DND-41 (cell line): Measurements from ENCODE around the gene CAMTA2.
A peak's percentile ranks its signal among the peaks of the same experiment; 100 is the strongest.

Experiments used
- ATAC-seq: fragments of 200-7000 bp; cut with Tn5 transposase; 3 replicates; pipeline ENCODE4 v1.9.1; 2021; ENCODE audit warnings: low read depth; ENCODE audit not compliant: insufficient read depth
- DNase-seq: peaks from one replicate; pipeline ENCODE4 v3.0.0-alpha.2; 2020
- H2AFZ ChIP-seq: 2 replicates; pipeline ENCODE4 v1.6.0; 2012; ENCODE audit warnings: low read depth, low read length
- H3K27ac ChIP-seq: 2 replicates; pipeline ENCODE4 v1.5.1; 2012; ENCODE audit warnings: low read length, inconsistent platforms
- H3K27me3 ChIP-seq: fragments of 200-600 bp; sonication (generic); 2 replicates; pipeline ENCODE4 v1.6.0; 2012; ENCODE audit warnings: low read length, mild to moderate bottlenecking, inconsistent platforms; ENCODE audit not compliant: insufficient read depth, poor library complexity
- H3K36me3 ChIP-seq: 2 replicates; pipeline ENCODE4 v1.5.1; 2012; ENCODE audit warnings: low read length, inconsistent platforms; ENCODE audit not compliant: insufficient read depth
- H3K4me1 ChIP-seq: 2 replicates; pipeline ENCODE4 v1.5.1; 2012; ENCODE audit warnings: mild to moderate bottlenecking, low read length; ENCODE audit not compliant: insufficient read depth
- H3K4me2 ChIP-seq: 2 replicates; pipeline ENCODE4 v1.6.0; 2012; ENCODE audit warnings: mild to moderate bottlenecking, moderate library complexity, low read length, inconsistent platforms; ENCODE audit not compliant: insufficient read depth
- H3K4me3 ChIP-seq, 2 experiments: fragments of 200-600 bp in 1 of 2; shearing (Covaris generic) in 1 of 2; 2 replicates each; pipeline ENCODE4 v1.5.1; 2012 to 2016; ENCODE audit warnings: inconsistent platforms in 2 of 2, low read length in 2 of 2, mild to moderate bottlenecking in 2 of 2, low read depth in 1 of 2, moderate library complexity in 1 of 2
- H3K79me2 ChIP-seq: 2 replicates; pipeline ENCODE4 v1.6.0; 2012; ENCODE audit warnings: low read length, inconsistent platforms; ENCODE audit not compliant: insufficient read depth
- H3K9ac ChIP-seq: 2 replicates; pipeline ENCODE4 v1.6.0; 2012; ENCODE audit warnings: low read depth, mild to moderate bottlenecking, inconsistent platforms, low read length, moderate library complexity
- H3K9me3 ChIP-seq: 2 replicates; pipeline ENCODE4 v1.5.1; 2012; ENCODE audit warnings: low read length, moderate library complexity, mild to moderate bottlenecking, inconsistent platforms; ENCODE audit not compliant: insufficient read depth, severe bottlenecking
- H4K20me1 ChIP-seq: 2 replicates; pipeline ENCODE4 v1.6.0; 2012; ENCODE audit warnings: low read length; ENCODE audit not compliant: insufficient read depth
- EZH2 ChIP-seq: IDR thresholded peaks from 3 replicates; pipeline ENCODE4 v1.6.1; 2012; ENCODE audit warnings: borderline replicate concordance, low read depth, mild to moderate bottlenecking, moderate library complexity, low read length, inconsistent platforms; ENCODE audit not compliant: severe bottlenecking
- TF ChIP-seq, protein P1 (sequence below): IDR thresholded peaks from 2 replicates; pipeline ENCODE4 v1.5.1; 2012; ENCODE audit warnings: borderline replicate concordance, low read length, moderate library complexity, mild to moderate bottlenecking; ENCODE audit not compliant: poor library complexity, severe bottlenecking; ENCODE audit errors: extremely low read depth

CAMTA2 gene

DNA sequence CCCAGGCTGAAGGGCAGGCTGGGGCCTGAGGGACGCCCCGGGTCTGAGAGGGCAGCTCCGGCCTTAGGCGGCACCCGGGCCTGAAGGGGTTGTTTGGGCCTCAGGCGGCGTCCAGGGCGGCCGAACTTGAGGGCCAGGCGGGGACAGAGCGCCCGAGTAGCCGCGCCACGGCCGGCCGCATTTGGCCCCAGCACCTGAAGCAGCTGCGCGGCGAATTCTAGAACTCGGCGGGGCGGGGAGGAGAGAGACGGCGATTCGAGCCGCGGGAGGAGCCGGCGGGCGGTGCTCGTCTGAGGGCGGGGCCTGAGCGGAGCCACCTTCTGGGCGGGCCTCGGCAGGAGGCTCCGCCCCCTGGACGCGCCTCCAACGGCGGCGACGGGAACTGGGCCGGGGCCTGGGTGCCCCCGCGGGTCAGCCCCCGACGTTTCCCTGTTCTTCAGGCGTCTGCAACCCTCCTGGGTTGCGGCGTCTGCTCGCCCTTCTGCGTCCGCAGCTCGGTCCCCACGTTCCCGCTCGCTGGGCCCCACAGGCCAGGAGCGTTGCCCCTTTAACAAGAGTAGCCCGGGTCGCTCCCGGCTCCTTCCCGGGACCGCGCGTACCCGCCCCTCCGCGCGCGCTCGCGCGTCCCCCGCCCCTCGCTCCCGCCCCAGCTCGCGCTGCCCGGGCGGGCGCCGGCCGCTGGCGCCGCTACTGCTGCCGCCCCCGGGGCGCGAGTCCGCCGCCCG is 10.0 kb upstream of the CAMTA2 start, which contains the start of the genes INCA1 and KIF1C:
Gene INCA1, minus strand, starts transcription at position 221 of the 725 bp plus-strand sequence. CDS start 3,085 bp downstream, outside the sequence.
Gene KIF1C, plus strand, starts transcription at position 649 of the 725 bp plus-strand sequence. CDS start 2,297 bp downstream, outside the sequence.
- peak within 1 kb of the TSS; percentile 88 for H2AFZ ChIP-seq
- no peaks in the 10 kb centered on the region for H4K20me1 ChIP-seq
- DNase-seq, result peak; percentile 90
- H3K9ac ChIP-seq, result peak within 1 kb of the TSS; percentile 84
- peaks cover 20% of the 10 kb centered on the region for H3K36me3 ChIP-seq
- no peaks in the 10 kb centered on the region for H3K9me3 ChIP-seq
- H3K4me3 ChIP-seq, result peak within 1 kb of the TSS; percentile 78 to 86
- peak; percentile 94 for ATAC-seq
- no peaks in the 10 kb centered on the region for H3K27me3 ChIP-seq
- TF ChIP-seq, protein P1, sequence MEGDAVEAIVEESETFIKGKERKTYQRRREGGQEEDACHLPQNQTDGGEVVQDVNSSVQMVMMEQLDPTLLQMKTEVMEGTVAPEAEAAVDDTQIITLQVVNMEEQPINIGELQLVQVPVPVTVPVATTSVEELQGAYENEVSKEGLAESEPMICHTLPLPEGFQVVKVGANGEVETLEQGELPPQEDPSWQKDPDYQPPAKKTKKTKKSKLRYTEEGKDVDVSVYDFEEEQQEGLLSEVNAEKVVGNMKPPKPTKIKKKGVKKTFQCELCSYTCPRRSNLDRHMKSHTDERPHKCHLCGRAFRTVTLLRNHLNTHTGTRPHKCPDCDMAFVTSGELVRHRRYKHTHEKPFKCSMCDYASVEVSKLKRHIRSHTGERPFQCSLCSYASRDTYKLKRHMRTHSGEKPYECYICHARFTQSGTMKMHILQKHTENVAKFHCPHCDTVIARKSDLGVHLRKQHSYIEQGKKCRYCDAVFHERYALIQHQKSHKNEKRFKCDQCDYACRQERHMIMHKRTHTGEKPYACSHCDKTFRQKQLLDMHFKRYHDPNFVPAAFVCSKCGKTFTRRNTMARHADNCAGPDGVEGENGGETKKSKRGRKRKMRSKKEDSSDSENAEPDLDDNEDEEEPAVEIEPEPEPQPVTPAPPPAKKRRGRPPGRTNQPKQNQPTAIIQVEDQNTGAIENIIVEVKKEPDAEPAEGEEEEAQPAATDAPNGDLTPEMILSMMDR, result no peak
- no peak for TF ChIP-seq EZH2
- peak within 1 kb of the TSS; percentile 93 for H3K4me2 ChIP-seq
- peak within 1 kb of the TSS; percentile 86 for H3K27ac ChIP-seq
- H3K79me2 ChIP-seq, result peaks cover 9% of the 10 kb centered on the region; the same call in 1 of the 2 replicates
- H3K4me1 ChIP-seq, result peaks cover 29% of the 10 kb centered on the region

DNA sequence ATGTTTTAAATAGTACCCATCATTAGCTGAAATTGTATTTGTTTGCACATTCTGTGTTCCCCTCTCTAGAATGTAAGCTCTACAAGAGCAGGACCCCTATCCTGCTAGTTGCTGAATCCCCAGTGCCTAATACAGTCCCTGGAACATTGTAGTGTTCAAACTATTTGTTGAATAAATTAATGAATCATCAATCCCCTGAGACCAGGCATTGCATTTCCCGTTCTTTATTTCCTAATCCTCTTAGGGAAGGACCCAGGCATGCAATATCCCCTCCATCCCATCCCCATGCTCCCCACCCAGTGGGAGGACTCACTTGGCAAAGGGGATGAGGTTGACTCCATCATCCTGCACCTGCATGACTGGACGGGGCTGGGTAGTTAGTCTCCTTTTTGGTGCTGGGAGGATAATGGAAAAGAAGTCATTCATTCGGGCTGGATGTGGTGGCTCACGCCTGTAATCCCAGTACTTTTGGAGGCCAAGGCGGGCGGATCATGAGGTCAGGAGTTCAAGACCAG is 6.7 kb upstream of the CAMTA2 start:
- Histone ChIP-seq H3K9ac (no peak overlapping the region), H3K4me3 (no peak overlapping the region), H3K9me3 (no peaks in the 10 kb centered on the region), H2AFZ (no peak overlapping the region), H4K20me1 (no peaks in the 10 kb centered on the region), H3K4me2 (no peak overlapping the region), H3K4me1 (peaks cover 24% of the 10 kb centered on the region), H3K79me2 (peaks cover 9% of the 10 kb centered on the region; the same call in 1 of the 2 replicates), H3K27me3 (no peaks in the 10 kb centered on the region), H3K36me3 (no peaks in the 10 kb centered on the region), H3K27ac (no peak overlapping the region)
- DNase-seq (no peak), ATAC-seq (no peak)
- TF ChIP-seq EZH2, result no peak
- TF ChIP-seq, protein P1, result no peak

DNA sequence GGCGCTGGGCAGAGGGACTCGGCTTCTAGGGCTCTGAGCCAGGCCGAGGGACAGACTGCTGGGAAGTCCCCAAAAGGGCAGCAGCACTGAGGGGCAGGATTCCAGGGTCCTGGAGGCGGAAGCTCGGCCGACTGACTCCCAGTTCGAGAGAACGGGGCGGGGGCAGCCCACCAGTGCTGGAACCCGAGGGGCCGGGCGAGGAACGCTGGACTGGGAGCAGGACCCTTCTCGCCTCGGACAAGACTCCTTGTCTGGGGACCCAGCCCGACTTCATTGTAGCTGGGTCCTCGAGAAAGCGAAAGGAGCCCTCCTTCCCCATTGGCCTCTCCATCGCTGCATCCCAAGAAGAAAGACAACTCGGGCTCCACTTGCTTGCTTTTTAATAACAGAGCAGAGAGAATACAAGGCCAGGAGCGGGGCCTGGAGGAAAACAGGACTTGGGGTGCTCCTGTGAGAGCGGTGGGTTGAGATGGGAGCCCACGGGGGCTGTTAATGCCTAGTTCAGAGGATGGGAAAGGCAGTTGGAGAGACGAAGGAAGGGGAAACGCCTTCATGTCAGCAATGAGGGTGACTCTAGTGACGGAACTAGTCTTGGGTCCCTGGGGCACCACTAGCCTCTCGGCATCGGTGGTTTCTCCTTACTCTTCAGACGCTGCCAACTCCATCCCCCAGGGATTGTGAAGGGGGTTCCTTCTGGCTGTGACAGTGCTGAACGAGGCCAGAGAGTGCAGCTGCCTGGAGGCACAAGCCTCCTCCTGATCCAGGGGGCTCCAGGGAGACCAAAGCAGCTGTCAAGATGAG is 492 bp upstream of the CAMTA2 start:
- peak overlapping the region; percentile 92 for H3K4me2 ChIP-seq
- H3K27me3 ChIP-seq, result no peaks in the 10 kb centered on the region
- peaks cover 40% of the 10 kb centered on the region for H3K4me1 ChIP-seq
- ATAC-seq, result peak; percentile 9; the same call in 2 of the 3 replicates
- peaks cover 34% of the 10 kb centered on the region for H3K79me2 ChIP-seq
- H3K9me3 ChIP-seq, result no peaks in the 10 kb centered on the region
- H3K27ac ChIP-seq, result peak overlapping the region; percentile 75
- no peak for TF ChIP-seq EZH2
- TF ChIP-seq, protein P1, result no peak
- H3K4me3 ChIP-seq, result peak overlapping the region; percentile 89
- peak overlapping the region; percentile 95 for H3K9ac ChIP-seq
- peak; percentile 37 for DNase-seq
- peak overlapping the region; percentile 90 for H2AFZ ChIP-seq
- H3K36me3 ChIP-seq, result peaks cover 9% of the 10 kb centered on the region
- no peaks in the 10 kb centered on the region for H4K20me1 ChIP-seq
